ENCODE measurements around the gene FBLN1.

Gene FBLN1

DNA sequence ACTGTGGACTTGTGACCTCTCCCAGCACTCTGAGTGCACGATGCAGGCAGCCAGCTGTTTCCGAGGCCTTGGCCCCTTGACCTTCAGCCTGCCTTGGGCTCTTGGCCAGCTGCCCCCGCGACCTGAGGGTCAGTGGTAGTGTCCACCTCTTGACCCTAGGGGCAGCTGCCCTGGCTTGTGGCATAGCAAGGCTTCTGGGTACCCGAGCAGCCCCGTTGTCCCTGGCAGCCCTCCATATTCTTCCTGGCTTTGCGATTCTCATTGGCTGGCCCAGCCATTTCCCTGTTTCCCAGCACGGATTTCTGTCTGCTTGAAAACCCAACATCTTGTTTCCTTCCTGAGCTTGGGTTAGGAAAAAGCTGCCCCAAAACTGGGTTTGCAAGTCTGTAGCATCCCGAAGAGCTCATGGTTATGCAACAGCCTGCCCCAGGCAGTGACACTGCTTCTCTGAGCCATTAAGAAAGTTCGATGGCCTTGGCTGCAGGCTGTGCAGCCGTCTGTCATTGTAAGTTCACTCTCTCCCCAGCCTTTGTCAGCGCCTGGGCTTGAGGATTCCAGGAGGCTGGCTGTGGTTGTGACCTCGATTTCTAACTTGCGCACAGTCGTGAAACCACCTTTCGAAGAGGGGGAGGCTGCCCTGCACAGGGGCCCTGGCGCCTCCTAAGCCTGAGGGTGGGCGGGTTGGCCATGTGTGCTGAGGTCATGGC is 48.8 kb downstream of the FBLN1 start:
- Histone ChIP-seq H3K36me3 (ENCODE audit: control insufficient read depth, insufficient read depth, low read length) (no peaks in the 10 kb centered on the region), H3K27me3 (ENCODE audit: control insufficient read depth, insufficient read depth, low read length) (no peaks in the 10 kb centered on the region), H3K4me3 (ENCODE audit: low read depth, low read length) (no peak overlapping the region), H3K4me2 (ENCODE audit: low read length) (no peak overlapping the region), H3K9ac (no peak overlapping the region), H3K27ac (peak overlapping the region; percentile 74), H3K79me2 (peaks cover 2% of the 10 kb centered on the region), H2AFZ (no peak overlapping the region), H3K9me3 (ENCODE audit: control insufficient read depth, low read length) (no peaks in the 10 kb centered on the region), H3K4me1 (peaks cover 18% of the 10 kb centered on the region)
- TF ChIP-seq, protein P1, sequence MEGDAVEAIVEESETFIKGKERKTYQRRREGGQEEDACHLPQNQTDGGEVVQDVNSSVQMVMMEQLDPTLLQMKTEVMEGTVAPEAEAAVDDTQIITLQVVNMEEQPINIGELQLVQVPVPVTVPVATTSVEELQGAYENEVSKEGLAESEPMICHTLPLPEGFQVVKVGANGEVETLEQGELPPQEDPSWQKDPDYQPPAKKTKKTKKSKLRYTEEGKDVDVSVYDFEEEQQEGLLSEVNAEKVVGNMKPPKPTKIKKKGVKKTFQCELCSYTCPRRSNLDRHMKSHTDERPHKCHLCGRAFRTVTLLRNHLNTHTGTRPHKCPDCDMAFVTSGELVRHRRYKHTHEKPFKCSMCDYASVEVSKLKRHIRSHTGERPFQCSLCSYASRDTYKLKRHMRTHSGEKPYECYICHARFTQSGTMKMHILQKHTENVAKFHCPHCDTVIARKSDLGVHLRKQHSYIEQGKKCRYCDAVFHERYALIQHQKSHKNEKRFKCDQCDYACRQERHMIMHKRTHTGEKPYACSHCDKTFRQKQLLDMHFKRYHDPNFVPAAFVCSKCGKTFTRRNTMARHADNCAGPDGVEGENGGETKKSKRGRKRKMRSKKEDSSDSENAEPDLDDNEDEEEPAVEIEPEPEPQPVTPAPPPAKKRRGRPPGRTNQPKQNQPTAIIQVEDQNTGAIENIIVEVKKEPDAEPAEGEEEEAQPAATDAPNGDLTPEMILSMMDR (IDR thresholded peaks at IDR 0.05) = no peak

DNA sequence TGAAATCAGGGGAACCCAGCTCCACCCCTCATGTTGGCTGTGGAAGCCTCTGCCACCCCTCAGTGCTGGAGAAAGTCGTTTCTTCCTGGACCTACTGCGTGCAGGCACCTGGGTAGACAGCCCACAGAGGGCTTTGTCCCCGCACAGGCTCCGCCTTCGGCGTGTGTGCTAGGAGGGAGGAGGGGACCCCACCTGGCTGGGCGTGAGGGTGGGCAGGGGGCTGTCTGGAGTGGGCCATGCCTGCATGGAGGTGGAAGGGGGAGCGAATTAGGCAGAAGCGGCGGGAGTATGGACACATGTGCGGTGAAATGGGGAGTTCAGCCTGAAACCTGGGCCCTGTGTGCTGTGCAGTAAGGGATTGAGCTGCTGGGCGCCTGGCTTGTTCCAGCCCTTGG is 49.3 kb downstream of the FBLN1 start:
- Histone ChIP-seq H3K9me3 (ENCODE audit: control insufficient read depth, low read length) (no peaks in the 10 kb centered on the region), H3K4me2 (ENCODE audit: low read length) (no peak overlapping the region), H3K27ac (peak overlapping the region; percentile 74), H3K4me1 (peaks cover 18% of the 10 kb centered on the region), H3K4me3 (ENCODE audit: low read depth, low read length) (no peak overlapping the region), H3K79me2 (peaks cover 2% of the 10 kb centered on the region), H3K36me3 (ENCODE audit: control insufficient read depth, insufficient read depth, low read length) (no peaks in the 10 kb centered on the region), H3K9ac (no peak overlapping the region), H2AFZ (no peak overlapping the region), H3K27me3 (ENCODE audit: control insufficient read depth, insufficient read depth, low read length) (no peaks in the 10 kb centered on the region)
- TF ChIP-seq, protein P1 (IDR thresholded peaks at IDR 0.05) = no peak

GRCh38 chr22:45552580-45553350 is 50.1 kb downstream of the FBLN1 start:
- Histone ChIP-seq H3K27ac (peak overlapping the region; percentile 74), H3K36me3 (ENCODE audit: control insufficient read depth, insufficient read depth, low read length) (no peaks in the 10 kb centered on the region), H3K9ac (no peak overlapping the region), H3K4me1 (peaks cover 18% of the 10 kb centered on the region), H3K79me2 (peaks cover 2% of the 10 kb centered on the region), H3K27me3 (ENCODE audit: control insufficient read depth, insufficient read depth, low read length) (no peaks in the 10 kb centered on the region), H3K4me3 (ENCODE audit: low read depth, low read length) (no peak overlapping the region), H3K4me2 (ENCODE audit: low read length) (peak overlapping the region; percentile 1), H2AFZ (peak overlapping the region; percentile 8), H3K9me3 (ENCODE audit: control insufficient read depth, low read length) (no peaks in the 10 kb centered on the region)
- TF ChIP-seq, protein P1 (IDR thresholded peaks at IDR 0.05) = peak; percentile 42

DNA sequence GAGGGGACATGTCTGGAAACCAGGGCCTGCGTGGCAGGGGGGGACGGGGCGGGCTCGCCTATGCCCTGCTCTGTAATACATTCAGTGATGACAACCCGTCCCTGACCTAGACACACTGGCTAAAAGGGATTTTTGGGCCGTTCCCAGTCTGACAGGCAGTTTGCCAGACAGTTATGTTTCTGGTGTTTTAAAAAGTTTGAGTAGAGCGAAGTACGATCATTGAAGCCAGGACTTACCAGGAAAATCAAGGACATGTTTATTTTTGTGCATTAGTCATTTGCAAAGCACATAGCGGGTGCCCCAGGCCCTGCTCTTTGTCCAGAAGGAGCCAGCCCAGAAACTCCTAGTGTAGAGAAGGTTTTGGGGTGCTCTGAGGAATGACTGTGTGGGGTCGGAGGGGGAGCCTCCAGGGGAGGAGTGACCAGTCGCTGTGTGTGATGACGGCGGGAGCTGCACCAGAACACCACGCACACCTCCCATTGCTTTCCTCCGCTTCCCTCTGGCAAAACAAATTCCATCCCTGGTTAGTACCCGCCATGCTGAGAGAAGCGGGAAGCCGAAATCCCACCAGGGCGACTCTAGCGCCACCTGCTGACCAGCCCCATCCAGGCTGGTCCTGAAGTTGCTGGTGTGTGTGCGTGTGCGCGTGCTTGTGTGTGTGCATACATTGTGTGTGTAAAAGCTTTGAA is 50.8 kb downstream of the FBLN1 start:
- Histone ChIP-seq H3K4me2 (ENCODE audit: low read length) (no peak overlapping the region), H2AFZ (no peak overlapping the region), H3K4me3 (ENCODE audit: low read depth, low read length) (no peak overlapping the region), H3K27me3 (ENCODE audit: control insufficient read depth, insufficient read depth, low read length) (no peaks in the 10 kb centered on the region), H3K9ac (no peak overlapping the region), H3K79me2 (peaks cover 2% of the 10 kb centered on the region), H3K9me3 (ENCODE audit: control insufficient read depth, low read length) (no peaks in the 10 kb centered on the region), H3K36me3 (ENCODE audit: control insufficient read depth, insufficient read depth, low read length) (no peaks in the 10 kb centered on the region), H3K27ac (peak overlapping the region; percentile 74), H3K4me1 (peaks cover 18% of the 10 kb centered on the region)
- TF ChIP-seq, protein P1 (IDR thresholded peaks at IDR 0.05) = peak; percentile 86
